ENCODE data around the gene MAP4K5. TPM values are rescaled to one million over a fixed set of nuclear protein-coding genes. Genes with fewer than 3 reads are reported as not detected.

MAP4K5 gene
- total RNA-seq, 1 experiment from 2014 or later = 39.1 TPM

GRCh38 chr14:50475460-50475859 is 56.9 kb downstream of the MAP4K5 start (continued):
- no peak for TF ChIP-seq ZBTB33 (IDR thresholded peaks at IDR 0.05; ENCODE audit: extremely low read depth, insufficient replicate concordance, low read length)
- TF ChIP-seq ZNF274 (IDR thresholded peaks at IDR 0.05; ENCODE audit: low read depth, low read length) = no peak
- TF ChIP-seq POLR2A (IDR thresholded peaks at IDR 0.05; ENCODE audit: borderline replicate concordance, extremely low read depth, insufficient read depth, insufficient read length) = no peak
- no peak for TF ChIP-seq SP1 (IDR thresholded peaks at IDR 0.05; ENCODE audit: low read depth)
- no peak for TF ChIP-seq CBX3 (IDR thresholded peaks at IDR 0.05; ENCODE audit: low read depth)
- TF ChIP-seq REST (IDR thresholded peaks at IDR 0.05; ENCODE audit: low read depth) = no peak

GRCh38 chr14:50471838-50472465 is 60.4 kb downstream of the MAP4K5 start:
- no peak overlapping the region for H2AFZ ChIP-seq (ENCODE audit: low read depth, low read length, poor library complexity, severe bottlenecking)
- H3K4me3 ChIP-seq (replicated peaks in 1 of 2; ENCODE audit: low read depth in 1 of 2, low read length in 2 of 2) = no peak overlapping the region
- ChIA-PET POLR2A (no interaction called here), CTCF (interaction anchor here (0.7 kb wide), 1 partner anchor 15 kb away, joined by 3 read pairs; no protein-coding TSS in a partner anchor), RAD21 (ENCODE audit: low non-redundant PET in 1 of 2, low total read pairs in 2 of 2, uncharacterized antibody in 2 of 2, unreplicated experiment in 2 of 2) (no interaction called here)
- H3K36me3 ChIP-seq (ENCODE audit: control insufficient read depth in 1 of 2, insufficient read depth in 2 of 2, low read length in 2 of 2) = peaks cover 17 to 63% of the 10 kb centered on the region in 2 experiments
- no peaks in the 10 kb centered on the region for H3K4me1 ChIP-seq (ENCODE audit: control insufficient read depth in 1 of 2, insufficient read depth in 2 of 2, low read length in 2 of 2)
- no peaks in the 10 kb centered on the region for H3K27me3 ChIP-seq (ENCODE audit: insufficient read depth, low read length)
- ATAC-seq (no peak), DNase-seq (ENCODE audit: low read depth, low spot score) (no peak)
- no TSS peak for BruUV-seq (replicated peaks)
- no peaks in the 10 kb centered on the region for H4K20me1 ChIP-seq (ENCODE audit: insufficient read depth)
- H3K79me2 ChIP-seq (ENCODE audit: insufficient read depth, low read length) = no peaks in the 10 kb centered on the region
- TF ChIP-seq ZNF274 (IDR thresholded peaks at IDR 0.05; ENCODE audit: low read depth, low read length) = peak; percentile 71
- TF ChIP-seq SP1 (IDR thresholded peaks at IDR 0.05; ENCODE audit: low read depth) = no peak
- no peak for TF ChIP-seq ELF1 (IDR thresholded peaks at IDR 0.05; ENCODE audit: borderline replicate concordance, low read depth)
- TF ChIP-seq RAD21 (IDR thresholded peaks at IDR 0.05; ENCODE audit: low read depth) = no peak
- TF ChIP-seq ZBTB33 (IDR thresholded peaks at IDR 0.05; ENCODE audit: extremely low read depth, insufficient replicate concordance, low read length) = no peak
- TF ChIP-seq FOSL1 (IDR thresholded peaks at IDR 0.05; ENCODE audit: low read depth) = no peak
- no peak for TF ChIP-seq ZFX (IDR thresholded peaks at IDR 0.05)
- TF ChIP-seq CTCF (IDR thresholded peaks at IDR 0.05 in 2 of 3, conservative IDR thresholded peaks at IDR 0.05 in 1 of 3; ENCODE audit: borderline replicate concordance in 1 of 3, insufficient read depth in 1 of 3, low read depth in 2 of 3, low read length in 2 of 3) = no peak
- TF ChIP-seq JUND (IDR thresholded peaks at IDR 0.05) = no peak
- H3K9me2 ChIP-seq (ENCODE audit: insufficient read depth) = no peaks in the 10 kb centered on the region
- peaks cover 0 to 29% of the 10 kb centered on the region in 2 experiments; a peak in 2 of 4 replicates for H3K9me3 ChIP-seq (ENCODE audit: control insufficient read depth in 1 of 2, insufficient read depth in 1 of 2, low read depth in 1 of 2, low read length in 2 of 2)
- no peak overlapping the region for H3K4me2 ChIP-seq (ENCODE audit: low read length)
- intact Hi-C loops (cut with micrococcal nuclease) = no loop called here
- H3K27ac ChIP-seq (ENCODE audit: low read depth, low read length) = no peak overlapping the region
- H3K9ac ChIP-seq (ENCODE audit: low read length) = no peak overlapping the region
